ENCODE results near the gene CBR4. TPM values are rescaled to one million over a fixed set of nuclear protein-coding genes. Genes with fewer than 3 reads are reported as not detected.

The CBR4 gene
- total RNA-seq, 2 donors from 2014 or later: 9.9 to 18.9 TPM

- no peak for DNase-seq (ENCODE audit: low spot score)
- Histone ChIP-seq H3K4me3 (no peak overlapping the region), H3K9me3 (no peaks in the 10 kb centered on the region), H3K4me1 (peaks cover 0 to 44% of the 10 kb centered on the region in 2 donors), H3K27me3 (no peaks in the 10 kb centered on the region), H3K27ac (peak overlapping the region; percentile 8 to 80), H3K36me3 (no peaks in the 10 kb centered on the region)
- TF ChIP-seq CTCF (IDR thresholded peaks at IDR 0.05): no peak
Measured at GRCh38 chr4:169051761-169052593, 41.9 kb upstream of the CBR4 start.

- no peak for DNase-seq (ENCODE audit: low spot score)
- peaks cover 0 to 44% of the 10 kb centered on the region in 2 donors for H3K4me1 ChIP-seq
- H3K27ac ChIP-seq: peak overlapping the region; percentile 80
- no peak overlapping the region for H3K4me3 ChIP-seq
- no peak for TF ChIP-seq CTCF (IDR thresholded peaks at IDR 0.05)
- H3K9me3 ChIP-seq: no peaks in the 10 kb centered on the region
- no peaks in the 10 kb centered on the region for H3K36me3 ChIP-seq
- no peaks in the 10 kb centered on the region for H3K27me3 ChIP-seq
Measured at GRCh38 chr4:169050881-169051760, 41.1 kb upstream of the CBR4 start.

- TF ChIP-seq CTCF (IDR thresholded peaks at IDR 0.05): no peak
- no peaks in the 10 kb centered on the region for H3K27me3 ChIP-seq
- peak overlapping the region; percentile 80 for H3K27ac ChIP-seq
- peak; percentile 62 for DNase-seq (ENCODE audit: low spot score)
- H3K9me3 ChIP-seq: no peaks in the 10 kb centered on the region
- peaks cover 0 to 44% of the 10 kb centered on the region in 2 donors for H3K4me1 ChIP-seq
- no peak overlapping the region for H3K4me3 ChIP-seq
- H3K36me3 ChIP-seq: no peaks in the 10 kb centered on the region
Measured at GRCh38 chr4:169050284-169050683, 40.2 kb upstream of the CBR4 start.

GRCh38 chr4:169048868-169049414 is 38.9 kb upstream of the CBR4 start:
- Histone ChIP-seq H3K27ac (peak overlapping the region in 1 of 2 donors; percentile 80), H3K9me3 (no peaks in the 10 kb centered on the region), H3K4me1 (peaks cover 0 to 44% of the 10 kb centered on the region in 2 donors), H3K27me3 (no peaks in the 10 kb centered on the region), H3K4me3 (no peak overlapping the region), H3K36me3 (no peaks in the 10 kb centered on the region)
- no peak for TF ChIP-seq CTCF (IDR thresholded peaks at IDR 0.05)
- DNase-seq (ENCODE audit: low spot score): no peak

- H3K27ac ChIP-seq: no peak overlapping the region
- H3K36me3 ChIP-seq: no peaks in the 10 kb centered on the region
- no peaks in the 10 kb centered on the region for H3K27me3 ChIP-seq
- DNase-seq (ENCODE audit: low spot score): no peak
- no peak for TF ChIP-seq CTCF (IDR thresholded peaks at IDR 0.05)
- no peaks in the 10 kb centered on the region for H3K9me3 ChIP-seq
- H3K4me1 ChIP-seq: peaks cover 0 to 40% of the 10 kb centered on the region in 2 donors
- no peak overlapping the region for H3K4me3 ChIP-seq
Measured at GRCh38 chr4:169047956-169048355, 37.9 kb upstream of the CBR4 start.
